Measurements from ENCODE around the gene GNG7. TPM values are rescaled to one million over a fixed set of nuclear protein-coding genes. Genes with fewer than 3 reads are reported as not detected.

The GNG7 gene
- total and polyA plus RNA-seq, 3 donors from 2014 or later: 16.9 to 38.7 (median 25.3) TPM

DNA sequence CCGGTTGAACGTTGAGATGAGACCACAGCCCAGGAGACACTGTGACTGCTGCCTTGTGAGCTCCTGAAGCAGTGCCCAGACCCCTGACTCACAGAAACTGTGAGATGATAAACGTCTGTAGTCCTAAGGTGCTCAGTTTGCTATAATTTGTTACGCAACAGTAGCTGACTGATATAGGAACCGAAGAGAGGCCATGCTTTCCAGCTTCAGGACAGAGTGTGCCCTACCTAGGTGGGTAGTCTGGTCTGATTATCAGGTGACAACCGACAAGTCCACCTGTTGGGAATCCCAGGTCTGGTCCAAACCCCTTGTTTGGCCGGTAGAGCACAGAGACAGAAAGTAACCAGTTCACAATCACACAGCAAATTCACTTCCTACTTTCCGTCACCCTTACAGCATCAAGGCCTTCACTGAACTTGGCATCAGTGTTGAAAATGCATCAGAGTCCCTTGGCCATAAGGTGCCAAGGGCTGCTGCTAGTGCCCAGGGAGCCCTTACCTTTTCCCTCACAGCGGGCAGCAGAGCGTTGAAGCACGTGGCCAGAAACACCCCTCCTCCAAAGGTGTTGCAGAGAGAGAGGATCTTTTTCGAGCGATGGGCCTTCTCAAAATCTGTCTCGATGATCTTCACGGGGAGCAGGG is 34.2 kb upstream of the GNG7 start:
- 95 to 98% methylated on average over 15 of the region's 15 CpGs for WGBS, 2 donors

DNA sequence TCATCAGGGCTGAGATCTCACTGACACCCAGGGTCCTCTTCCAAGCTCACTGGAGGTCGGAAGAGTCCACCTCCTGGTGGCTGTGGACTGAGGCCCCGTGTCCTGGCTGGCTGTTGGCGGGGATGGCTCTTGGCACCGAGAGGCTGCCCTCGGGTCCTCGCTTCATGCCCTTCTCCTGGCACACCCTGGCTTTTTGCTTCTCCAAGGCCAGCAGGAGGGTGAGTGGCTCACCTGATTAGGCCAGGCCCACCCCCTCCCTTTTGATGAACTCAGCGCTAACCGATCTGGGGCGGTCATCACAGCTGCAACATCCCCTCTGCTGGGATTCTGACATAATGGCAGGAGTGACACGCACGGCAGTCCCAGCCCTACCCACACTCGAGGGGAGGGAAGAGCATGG is 32.9 kb upstream of the GNG7 start:
- no peak overlapping the region for H3K27ac ChIP-seq
- no peaks in the 10 kb centered on the region for H3K36me3 ChIP-seq (ENCODE audit: low read depth, missing control alignments)
- intact Hi-C loops (cut with DNase I; ENCODE audit: low total_unique reads): no loop called here
- no peaks in the 10 kb centered on the region for H3K27me3 ChIP-seq
- H3K4me3 ChIP-seq: no peak overlapping the region
- 88 to 93% methylated on average over 5 to 12 of the region's 12 CpGs for WGBS, 2 donors
- no peaks in the 10 kb centered on the region for H3K9me3 ChIP-seq
- H3K4me1 ChIP-seq: peaks cover 7% of the 10 kb centered on the region
- TF ChIP-seq, protein P1, sequence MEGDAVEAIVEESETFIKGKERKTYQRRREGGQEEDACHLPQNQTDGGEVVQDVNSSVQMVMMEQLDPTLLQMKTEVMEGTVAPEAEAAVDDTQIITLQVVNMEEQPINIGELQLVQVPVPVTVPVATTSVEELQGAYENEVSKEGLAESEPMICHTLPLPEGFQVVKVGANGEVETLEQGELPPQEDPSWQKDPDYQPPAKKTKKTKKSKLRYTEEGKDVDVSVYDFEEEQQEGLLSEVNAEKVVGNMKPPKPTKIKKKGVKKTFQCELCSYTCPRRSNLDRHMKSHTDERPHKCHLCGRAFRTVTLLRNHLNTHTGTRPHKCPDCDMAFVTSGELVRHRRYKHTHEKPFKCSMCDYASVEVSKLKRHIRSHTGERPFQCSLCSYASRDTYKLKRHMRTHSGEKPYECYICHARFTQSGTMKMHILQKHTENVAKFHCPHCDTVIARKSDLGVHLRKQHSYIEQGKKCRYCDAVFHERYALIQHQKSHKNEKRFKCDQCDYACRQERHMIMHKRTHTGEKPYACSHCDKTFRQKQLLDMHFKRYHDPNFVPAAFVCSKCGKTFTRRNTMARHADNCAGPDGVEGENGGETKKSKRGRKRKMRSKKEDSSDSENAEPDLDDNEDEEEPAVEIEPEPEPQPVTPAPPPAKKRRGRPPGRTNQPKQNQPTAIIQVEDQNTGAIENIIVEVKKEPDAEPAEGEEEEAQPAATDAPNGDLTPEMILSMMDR (IDR thresholded peaks at IDR 0.05): no peak
- TF ChIP-seq POLR2A (IDR thresholded peaks at IDR 0.05): no peak
- no peak for DNase-seq

More for the DNA sequence above, 34.2 kb upstream of the GNG7 start:
- Histone ChIP-seq H3K4me3 (no peak overlapping the region), H3K27me3 (no peaks in the 10 kb centered on the region), H3K36me3 (ENCODE audit: low read depth, missing control alignments) (no peaks in the 10 kb centered on the region), H3K4me1 (peaks cover 7% of the 10 kb centered on the region), H3K9me3 (no peaks in the 10 kb centered on the region), H3K27ac (no peak overlapping the region)
- intact Hi-C loops (cut with DNase I; ENCODE audit: low total_unique reads): no loop called here
- TF ChIP-seq, protein P1 (IDR thresholded peaks at IDR 0.05): no peak
- no peak for DNase-seq

DNA sequence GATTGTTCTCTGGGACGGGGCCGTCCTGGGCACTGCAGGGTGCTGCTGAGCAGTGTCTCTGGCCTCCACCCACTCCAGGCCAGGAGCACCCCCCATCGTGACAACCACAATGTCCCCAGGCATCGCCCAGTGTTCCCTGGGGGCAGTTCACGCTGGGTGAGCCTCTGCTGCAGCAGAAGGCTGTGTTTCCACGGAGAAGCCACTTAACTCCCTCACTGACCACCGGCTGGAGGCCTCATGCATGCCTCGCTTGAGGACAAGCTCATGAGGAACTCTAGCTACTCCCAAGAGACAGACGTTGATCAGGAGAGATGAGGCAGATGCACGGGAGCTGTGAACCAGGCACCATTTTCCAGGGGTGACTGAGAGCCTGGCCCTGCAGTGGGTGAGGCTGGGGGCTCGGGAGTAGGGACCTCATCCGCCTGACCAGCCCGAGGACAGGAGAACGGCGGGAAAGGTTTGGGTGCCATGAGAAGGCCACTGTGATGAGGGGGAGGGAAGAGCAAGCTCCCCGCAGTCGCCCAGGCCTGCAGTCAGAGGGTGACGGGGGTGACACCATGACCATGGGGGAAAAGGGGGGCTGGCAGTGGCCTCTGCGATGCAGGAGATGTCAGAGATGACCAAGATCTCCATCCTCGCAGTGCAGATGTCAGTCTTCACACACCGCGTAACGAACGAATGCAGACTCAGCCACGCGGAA is 32.2 kb upstream of the GNG7 start:
- intact Hi-C loops (cut with DNase I; ENCODE audit: low total_unique reads): no loop called here
- 90 to 91% methylated on average over 18 to 26 of the region's 26 CpGs for WGBS, 2 donors
- Histone ChIP-seq H3K27ac (no peak overlapping the region), H3K27me3 (no peaks in the 10 kb centered on the region), H3K4me1 (peaks cover 7% of the 10 kb centered on the region), H3K4me3 (no peak overlapping the region), H3K36me3 (ENCODE audit: low read depth, missing control alignments) (no peaks in the 10 kb centered on the region), H3K9me3 (no peaks in the 10 kb centered on the region)
- DNase-seq: no peak
- TF ChIP-seq POLR2A (IDR thresholded peaks at IDR 0.05): no peak
- TF ChIP-seq, protein P1 (IDR thresholded peaks at IDR 0.05): no peak

DNA sequence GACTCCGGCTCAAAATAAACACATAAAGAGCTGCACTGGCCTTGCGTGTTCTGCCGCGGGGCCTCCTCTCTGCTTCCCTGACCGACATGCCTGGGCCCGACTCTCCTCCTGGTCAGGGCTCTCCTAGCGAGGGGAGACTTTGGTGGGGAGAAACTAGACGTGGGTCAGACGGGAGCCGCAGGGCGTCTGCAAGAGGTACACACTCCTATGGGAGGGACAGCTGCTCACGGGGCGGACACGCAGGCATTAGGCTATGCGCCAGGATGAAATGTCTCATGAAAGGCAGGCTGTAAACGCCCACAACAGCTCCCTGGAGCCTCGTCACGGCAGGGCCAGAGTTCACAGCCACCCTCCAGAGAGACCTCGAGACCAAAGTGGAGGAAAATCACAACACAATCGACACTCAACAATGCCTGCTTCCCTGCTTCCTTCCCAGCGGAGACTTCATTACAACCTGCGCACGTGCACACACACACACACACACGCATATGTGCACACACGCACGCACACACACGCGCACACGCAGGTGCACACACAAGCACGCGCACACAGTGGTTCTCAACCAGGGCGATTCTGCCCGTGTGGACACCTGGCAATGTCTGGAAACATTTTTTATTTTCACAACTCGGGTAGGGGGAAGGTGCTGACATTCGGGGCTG is 31.6 kb upstream of the GNG7 start:
- WGBS, 2 donors: 85 to 94% methylated on average over 20 to 35 of the region's 35 CpGs
- TF ChIP-seq POLR2A (IDR thresholded peaks at IDR 0.05): no peak
- TF ChIP-seq, protein P1 (IDR thresholded peaks at IDR 0.05): no peak
- no peaks in the 10 kb centered on the region for H3K36me3 ChIP-seq (ENCODE audit: low read depth, missing control alignments)
- intact Hi-C loops (cut with DNase I; ENCODE audit: low total_unique reads): no loop called here
- DNase-seq: no peak
- H3K4me3 ChIP-seq: no peak overlapping the region
- H3K27ac ChIP-seq: no peak overlapping the region
- H3K9me3 ChIP-seq: no peaks in the 10 kb centered on the region
- H3K4me1 ChIP-seq: peaks cover 3% of the 10 kb centered on the region
- H3K27me3 ChIP-seq: no peaks in the 10 kb centered on the region

Measured in testis (tissue), 3 donors.